Measurements from ENCODE around the gene BSN.

The BSN gene

GRCh38 chr3:49602877-49603411 lies 48.7 kb downstream of the BSN start:
- peak; percentile 75 for DNase-seq

- no peak for DNase-seq
Measured at GRCh38 chr3:49606427-49606826, 52.1 kb downstream of the BSN start.

- DNase-seq = no peak
Measured at GRCh38 chr3:49607105-49607591, 52.9 kb downstream of the BSN start.

- DNase-seq = no peak
Measured at GRCh38 chr3:49607796-49608195, 53.5 kb downstream of the BSN start.

- no peak for DNase-seq
Measured at GRCh38 chr3:49609314-49609713, 55.0 kb downstream of the BSN start.

- DNase-seq = no peak
Measured at GRCh38 chr3:49609815-49610214, 55.5 kb downstream of the BSN start.

GRCh38 chr3:49610666-49611280 lies 56.5 kb downstream of the BSN start:
- no peak for DNase-seq

GRCh38 chr3:49611291-49611690 lies 57.0 kb downstream of the BSN start:
- DNase-seq = no peak

GRCh38 chr3:49611719-49612118 lies 57.4 kb downstream of the BSN start:
- DNase-seq = no peak

- no peak for DNase-seq
Measured at GRCh38 chr3:49614936-49615335, 60.7 kb downstream of the BSN start.

GRCh38 chr3:49616061-49616460 lies 61.8 kb downstream of the BSN start:
- no peak for DNase-seq

GRCh38 chr3:49616491-49616941 lies 62.2 kb downstream of the BSN start:
- no peak for DNase-seq

GRCh38 chr3:49617390-49618013 lies 63.2 kb downstream of the BSN start:
- DNase-seq = no peak

GRCh38 chr3:49618412-49618811 lies 64.1 kb downstream of the BSN start:
- no peak for DNase-seq

GRCh38 chr3:49619649-49620048 lies 65.4 kb downstream of the BSN start:
- DNase-seq = peak; percentile 29

- DNase-seq = no peak
Measured at GRCh38 chr3:49620728-49621127, 66.5 kb downstream of the BSN start.

GRCh38 chr3:49623071-49623470 lies 68.8 kb downstream of the BSN start:
- no peak for DNase-seq

GRCh38 chr3:49625071-49625470 lies 70.8 kb downstream of the BSN start:
- DNase-seq = no peak

- DNase-seq = peak; percentile 24
Measured at GRCh38 chr3:49626101-49626581, 71.9 kb downstream of the BSN start.

- DNase-seq = no peak
Measured at GRCh38 chr3:49626796-49627195, 72.5 kb downstream of the BSN start.

- no peak for DNase-seq
Measured at GRCh38 chr3:49627634-49628033, 73.4 kb downstream of the BSN start.

- no peak for DNase-seq
Measured at GRCh38 chr3:49628249-49628648, 74.0 kb downstream of the BSN start.

- no peak for DNase-seq
Measured at GRCh38 chr3:49629451-49629850, 75.2 kb downstream of the BSN start.

- no peak for DNase-seq
Measured at GRCh38 chr3:49629866-49630265, 75.6 kb downstream of the BSN start.
